HEK293T (cell line): ENCODE measurements around the gene OR7C1.

Experiments
- CTCF ChIA-PET: fragments of 350-600 bp; formaldehyde crosslinking; extraction: SDS; loops from one replicate; lab custom pipeline; 2021; ENCODE audit warnings: antibody characterized with exemption, inconsistent platforms; lab: Yijun Ruan, JAX
- POLR2A ChIA-PET: fragments of 350-600 bp; formaldehyde crosslinking; extraction: SDS; loops from one replicate; lab custom pipeline; 2020; ENCODE audit warnings: antibody characterized with exemption, inconsistent platforms; lab: Yijun Ruan, JAX
- DNase-seq: peaks from one replicate; pipeline ENCODE4 v3.0.0; 2012; ENCODE audit warnings: mixed read lengths; ENCODE audit errors: extremely low spot score
- ARNT ChIP-seq: fragments of 450-650 bp; IDR thresholded peaks from 2 replicates; pipeline ENCODE4 v1.6.1; 2017; ENCODE audit warnings: mild to moderate bottlenecking
- BHLHE40 ChIP-seq: fragments of 450-650 bp; IDR thresholded peaks from 2 replicates; pipeline ENCODE4 v1.6.1; 2016; ENCODE audit warnings: mild to moderate bottlenecking, moderate library complexity, borderline replicate concordance
- CTBP1 ChIP-seq: fragments of 450-650 bp; IDR thresholded peaks from 2 replicates; pipeline ENCODE4 v1.6.1; 2016; ENCODE audit warnings: borderline replicate concordance
- ELF4 ChIP-seq: fragments of 450-650 bp; IDR thresholded peaks from 2 replicates; pipeline ENCODE4 v1.6.1; 2017; ENCODE audit warnings: antibody characterized with exemption
- FOXA1 ChIP-seq: fragments of 450-650 bp; IDR thresholded peaks from 2 replicates; pipeline ENCODE4 v1.6.1; 2016; ENCODE audit warnings: mild to moderate bottlenecking
- FOXK2 ChIP-seq: fragments of 450-650 bp; IDR thresholded peaks from 2 replicates; pipeline ENCODE4 v1.6.1; 2016; ENCODE audit warnings: mild to moderate bottlenecking
- FOXM1 ChIP-seq: fragments of 450-650 bp; IDR thresholded peaks from 2 replicates; pipeline ENCODE4 v1.6.1; 2017; ENCODE audit warnings: mild to moderate bottlenecking, borderline replicate concordance
- HDGF ChIP-seq: fragments of 450-650 bp; IDR thresholded peaks from 2 replicates; pipeline ENCODE4 v1.6.1; 2017; ENCODE audit warnings: antibody characterized with exemption, borderline replicate concordance
- L3MBTL2 ChIP-seq: fragments of 450-650 bp; conservative IDR thresholded peaks from 2 replicates; pipeline ENCODE4 v1.6.1; 2016; ENCODE audit warnings: mild to moderate bottlenecking
- NFRKB ChIP-seq: fragments of 450-650 bp; IDR thresholded peaks from 2 replicates; pipeline ENCODE4 v1.6.1; 2016; ENCODE audit warnings: mild to moderate bottlenecking, moderate library complexity
- PKNOX1 ChIP-seq: fragments of 450-650 bp; IDR thresholded peaks from 2 replicates; pipeline ENCODE4 v1.6.1; 2016
- SP1 ChIP-seq: fragments of 450-650 bp; IDR thresholded peaks from 2 replicates; pipeline ENCODE4 v1.6.1; 2017
- SUZ12 ChIP-seq: fragments of 450-650 bp; IDR thresholded peaks from 2 replicates; pipeline ENCODE4 v1.6.1; 2016; ENCODE audit warnings: mild to moderate bottlenecking
- ZNF384 ChIP-seq: fragments of 450-650 bp; IDR thresholded peaks from 2 replicates; pipeline ENCODE4 v1.6.1; 2016

OR7C1 gene

DNA sequence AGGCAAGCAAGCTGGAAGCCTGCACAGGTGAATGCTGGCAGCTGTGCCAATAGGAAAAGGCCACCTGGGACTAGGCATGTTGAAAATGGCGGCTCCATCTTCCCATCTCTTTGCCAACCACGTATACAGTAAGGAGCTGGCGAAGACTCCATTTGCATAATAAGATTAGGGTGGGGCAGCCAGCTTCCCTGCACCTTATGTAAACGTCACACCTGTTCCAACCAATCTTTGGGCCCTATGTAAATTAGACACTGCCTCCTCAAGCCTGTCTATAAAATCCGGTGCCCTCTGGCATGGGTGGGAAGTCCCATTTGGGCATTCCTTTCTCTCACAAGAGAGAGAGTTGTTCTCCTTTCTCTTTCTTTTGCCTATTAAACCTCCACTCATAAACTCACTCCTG lies 73.4 kb downstream of the OR7C1 start:
- CTCF ChIA-PET = no interaction called here
- no peak for DNase-seq

DNA sequence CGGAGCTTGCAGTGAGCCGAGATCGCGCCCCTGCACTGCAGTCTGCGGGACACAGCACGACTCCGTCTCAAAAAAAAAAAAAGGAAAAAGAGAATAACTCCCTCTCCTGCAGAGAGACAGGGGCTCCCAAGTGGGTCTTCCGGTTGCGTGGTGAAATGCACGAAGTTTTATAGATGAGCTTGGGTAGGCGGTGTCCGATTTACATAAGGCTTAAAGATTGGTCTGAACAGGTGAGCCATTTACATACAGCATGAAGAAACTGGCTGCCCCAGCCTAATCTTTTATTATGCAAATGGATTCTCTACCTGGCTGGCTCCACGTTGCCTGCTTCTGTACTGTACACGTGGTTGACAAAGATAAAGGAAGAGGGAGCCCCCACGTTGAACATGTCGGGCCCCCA lies 76.2 kb downstream of the OR7C1 start:
- POLR2A ChIA-PET = interaction anchor here (1.3 kb wide), 1 partner anchor 367 kb away, joined by 3 read pairs; a partner anchor contains a TSS
- no peak for DNase-seq
- CTCF ChIA-PET = no interaction called here
- no peak for TF ChIP-seq HDGF
- peak; percentile 60 for TF ChIP-seq ZNF384

More for the DNA sequence above, 73.4 kb downstream of the OR7C1 start:
- no peak for TF ChIP-seq FOXM1
- no peak for TF ChIP-seq L3MBTL2
- TF ChIP-seq BHLHE40 = no peak
- TF ChIP-seq ARNT = no peak
- TF ChIP-seq CTBP1 = no peak
- TF ChIP-seq HDGF = no peak
- TF ChIP-seq ELF4 = no peak
- TF ChIP-seq ZNF384 = no peak
- no peak for TF ChIP-seq SUZ12
- TF ChIP-seq PKNOX1 = no peak
- no peak for TF ChIP-seq FOXK2
- no peak for TF ChIP-seq SP1
- TF ChIP-seq FOXA1 = no peak
- TF ChIP-seq NFRKB = no peak
- POLR2A ChIA-PET = no interaction called here

DNA sequence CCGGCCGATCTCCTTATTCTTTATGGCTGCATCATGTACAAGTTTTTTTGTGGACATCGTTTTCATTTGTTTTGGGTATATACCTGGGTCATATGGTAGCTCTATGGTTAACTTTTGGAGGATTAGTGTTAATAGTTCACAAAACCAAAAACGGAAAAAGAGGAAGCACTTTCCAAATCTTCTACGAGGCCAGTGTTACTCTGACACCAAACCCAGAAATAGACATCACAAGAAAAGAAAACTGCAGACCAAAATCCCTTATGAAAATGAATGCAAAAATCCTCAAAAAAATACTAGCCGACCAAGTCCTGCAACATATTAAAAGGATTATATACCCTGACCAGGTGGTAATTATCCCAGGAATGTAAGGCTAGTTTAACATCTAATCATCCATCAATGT lies 86.4 kb downstream of the OR7C1 start:
- DNase-seq = no peak
- ChIA-PET CTCF (no interaction called here), POLR2A (no interaction called here)
- no peak for TF ChIP-seq FOXA1
- no peak for TF ChIP-seq SUZ12
